Activated CD8-positive, alpha-beta T cell treated with anti-CD3 and anti-CD28 coated beads, Interleukin-2, amount 10 ng/mL, durations not matched to agents 7 days and 5 days (primary cell): ENCODE data around the gene NDUFS7. TPM values are rescaled to one million over a fixed set of nuclear protein-coding genes. Genes with fewer than 3 reads are reported as not detected.

Source experiments
- ATAC-seq: fragments of 150-1000 bp; cut with Tn5 transposase; one replicate; pipeline ENCODE4 v1.10.0; 2021; ENCODE audit warnings: moderate library complexity
- CTCF ChIA-PET: fragments of 350-600 bp; sonication (Branson Sonifier 250); formaldehyde crosslinking; loops from one replicate; lab custom pipeline; 2021; ENCODE audit warnings: antibody characterized with exemption; lab: Charles Lee
- POLR2A ChIA-PET: fragments of 350-600 bp; sonication (Branson Sonifier 250); formaldehyde crosslinking; loops from one replicate; lab custom pipeline; 2021; ENCODE audit warnings: antibody characterized with exemption; lab: Charles Lee
- DNase-seq: peaks from one replicate; pipeline ENCODE4 v3.0.0-alpha.2; 2020
- H3K27ac Mint-ChIP-seq: one replicate; pipeline ENCODE4 v1.8.0; 2021; ENCODE audit warnings: mild to moderate bottlenecking, mixed read lengths
- H3K27me3 Mint-ChIP-seq: one replicate; pipeline ENCODE4 v1.8.0; 2021; ENCODE audit warnings: low read depth, mixed read lengths
- H3K36me3 Mint-ChIP-seq: one replicate; pipeline ENCODE4 v1.8.0; 2021; ENCODE audit warnings: low read depth, mixed read lengths
- H3K4me1 Mint-ChIP-seq: one replicate; pipeline ENCODE4 v1.8.0; 2021; ENCODE audit warnings: low read depth, mixed read lengths
- H3K4me3 Mint-ChIP-seq: one replicate; pipeline ENCODE4 v1.8.0; 2021; ENCODE audit warnings: mild to moderate bottlenecking, mixed read lengths
- H3K9me3 Mint-ChIP-seq: one replicate; pipeline ENCODE4 v1.8.0; 2022; ENCODE audit warnings: mixed read lengths; ENCODE audit not compliant: insufficient read depth
- total RNA-seq, 2 experiments: library from RNA; stranded (reverse); gene quantifications; one replicate each; pipeline ENCODE4 v1.2.3, GENCODE V29; 2021

The NDUFS7 gene
- total RNA-seq, 2 experiments from 2014 or later, result 122 to 127 TPM

GRCh38 chr19:1424192-1424955 lies 40.7 kb downstream of the NDUFS7 start:
- no peaks in the 10 kb centered on the region for H3K4me1 Mint-ChIP-seq
- no peak overlapping the region for H3K27ac Mint-ChIP-seq
- H3K36me3 Mint-ChIP-seq, result peaks cover 50% of the 10 kb centered on the region
- no peak overlapping the region for H3K4me3 Mint-ChIP-seq
- H3K9me3 Mint-ChIP-seq, result no peaks in the 10 kb centered on the region
- CTCF ChIA-PET, result no interaction called here
- H3K27me3 Mint-ChIP-seq, result no peaks in the 10 kb centered on the region
- no peak for ATAC-seq
- POLR2A ChIA-PET, result no interaction called here
- DNase-seq, result no peak

- CTCF ChIA-PET, result no interaction called here
- H3K9me3 Mint-ChIP-seq, result no peaks in the 10 kb centered on the region
- DNase-seq (no peak), ATAC-seq (no peak)
- peaks cover 49% of the 10 kb centered on the region for H3K36me3 Mint-ChIP-seq
- no peak overlapping the region for H3K27ac Mint-ChIP-seq
- no peaks in the 10 kb centered on the region for H3K27me3 Mint-ChIP-seq
- H3K4me1 Mint-ChIP-seq, result no peaks in the 10 kb centered on the region
- POLR2A ChIA-PET, result no interaction called here
- H3K4me3 Mint-ChIP-seq, result no peak overlapping the region
These were observed 41.6 kb downstream of the NDUFS7 start for GRCh38 chr19:1425102-1425837.

GRCh38 chr19:1425902-1426301 lies 42.2 kb downstream of the NDUFS7 start:
- POLR2A ChIA-PET, result no interaction called here

GRCh38 chr19:1426736-1427135 lies 43.0 kb downstream of the NDUFS7 start:
- Mint-ChIP-seq H3K27ac (no peak overlapping the region), H3K36me3 (peaks cover 47% of the 10 kb centered on the region), H3K27me3 (no peaks in the 10 kb centered on the region), H3K4me3 (no peak overlapping the region), H3K4me1 (no peaks in the 10 kb centered on the region), H3K9me3 (no peaks in the 10 kb centered on the region)
- POLR2A ChIA-PET, result no interaction called here
- DNase-seq (no peak), ATAC-seq (no peak)
- CTCF ChIA-PET, result interaction anchor here (1.0 kb wide), 1 partner anchor 14 kb away, joined by 6 read pairs; no protein-coding TSS in a partner anchor

More at GRCh38 chr19:1425902-1426301, 42.2 kb downstream of the NDUFS7 start:
- Mint-ChIP-seq H3K9me3 (no peaks in the 10 kb centered on the region), H3K36me3 (peaks cover 45% of the 10 kb centered on the region), H3K27ac (no peak overlapping the region), H3K4me3 (no peak overlapping the region), H3K27me3 (no peaks in the 10 kb centered on the region), H3K4me1 (no peaks in the 10 kb centered on the region)
- ATAC-seq (no peak), DNase-seq (no peak)
- CTCF ChIA-PET, result no interaction called here

GRCh38 chr19:1427221-1427920 lies 43.7 kb downstream of the NDUFS7 start:
- Mint-ChIP-seq H3K27ac (no peak overlapping the region), H3K36me3 (peaks cover 46% of the 10 kb centered on the region), H3K4me1 (no peaks in the 10 kb centered on the region), H3K9me3 (no peaks in the 10 kb centered on the region), H3K27me3 (no peaks in the 10 kb centered on the region), H3K4me3 (no peak overlapping the region)
- ChIA-PET POLR2A (no interaction called here), CTCF (interaction anchor here (1.0 kb wide), 1 partner anchor 14 kb away, joined by 6 read pairs; no protein-coding TSS in a partner anchor)
- no peak for DNase-seq
- ATAC-seq, result no peak

- DNase-seq (no peak), ATAC-seq (no peak)
- Mint-ChIP-seq H3K4me1 (no peaks in the 10 kb centered on the region), H3K27me3 (no peaks in the 10 kb centered on the region), H3K27ac (no peak overlapping the region), H3K36me3 (peaks cover 39% of the 10 kb centered on the region), H3K4me3 (no peak overlapping the region), H3K9me3 (no peaks in the 10 kb centered on the region)
- POLR2A ChIA-PET, result no interaction called here
- CTCF ChIA-PET, result interaction anchor here (1.3 kb wide), 1 partner anchor 9 kb away, joined by 6 read pairs; no protein-coding TSS in a partner anchor
These were observed 45.2 kb downstream of the NDUFS7 start for GRCh38 chr19:1428738-1429391.

- ATAC-seq (no peak), DNase-seq (no peak)
- ChIA-PET POLR2A (no interaction called here), CTCF (no interaction called here)
- H3K27me3 Mint-ChIP-seq, result no peaks in the 10 kb centered on the region
- H3K27ac Mint-ChIP-seq, result no peak overlapping the region
- peaks cover 33% of the 10 kb centered on the region for H3K36me3 Mint-ChIP-seq
- H3K4me3 Mint-ChIP-seq, result no peak overlapping the region
- H3K9me3 Mint-ChIP-seq, result no peaks in the 10 kb centered on the region
- H3K4me1 Mint-ChIP-seq, result no peaks in the 10 kb centered on the region
These were observed 46.0 kb downstream of the NDUFS7 start for GRCh38 chr19:1429750-1430149.

- ChIA-PET CTCF (no interaction called here), POLR2A (no interaction called here)
- ATAC-seq (no peak), DNase-seq (no peak)
- no peaks in the 10 kb centered on the region for H3K27me3 Mint-ChIP-seq
- H3K9me3 Mint-ChIP-seq, result no peaks in the 10 kb centered on the region
- no peak overlapping the region for H3K4me3 Mint-ChIP-seq
- H3K36me3 Mint-ChIP-seq, result peaks cover 30% of the 10 kb centered on the region
- no peak overlapping the region for H3K27ac Mint-ChIP-seq
- H3K4me1 Mint-ChIP-seq, result no peaks in the 10 kb centered on the region
These were observed 46.5 kb downstream of the NDUFS7 start for GRCh38 chr19:1430246-1430645.

- no peak overlapping the region for H3K4me3 Mint-ChIP-seq
- ChIA-PET POLR2A (no interaction called here), CTCF (no interaction called here)
- DNase-seq (no peak), ATAC-seq (no peak)
- H3K4me1 Mint-ChIP-seq, result no peaks in the 10 kb centered on the region
- H3K27ac Mint-ChIP-seq, result no peak overlapping the region
- peaks cover 27% of the 10 kb centered on the region for H3K36me3 Mint-ChIP-seq
- no peaks in the 10 kb centered on the region for H3K27me3 Mint-ChIP-seq
- no peaks in the 10 kb centered on the region for H3K9me3 Mint-ChIP-seq
These were observed 48.2 kb downstream of the NDUFS7 start for GRCh38 chr19:1431759-1432506.

GRCh38 chr19:1432507-1432887 lies 48.8 kb downstream of the NDUFS7 start:
- H3K27me3 Mint-ChIP-seq, result no peaks in the 10 kb centered on the region
- ChIA-PET CTCF (no interaction called here), POLR2A (interaction anchor here (1.4 kb wide), 1 partner anchor 39 kb away, joined by 4 read pairs; no protein-coding TSS in a partner anchor)
- ATAC-seq (no peak), DNase-seq (no peak)
- H3K4me1 Mint-ChIP-seq, result peaks cover under 1% of the 10 kb centered on the region
- no peak overlapping the region for H3K27ac Mint-ChIP-seq
- no peaks in the 10 kb centered on the region for H3K9me3 Mint-ChIP-seq
- no peak overlapping the region for H3K4me3 Mint-ChIP-seq
- H3K36me3 Mint-ChIP-seq, result peaks cover 27% of the 10 kb centered on the region
